ENCODE measurements around the gene OR6B3.

The OR6B3 gene

GRCh38 chr2:240053173-240054155 lies at the start of gene OR6B3:
Gene OR6B3, minus strand, starts transcription at chr2:240053521.
- Histone ChIP-seq H3K27ac (no peak within 1 kb of the TSS), H3K4me3 (no peak within 1 kb of the TSS)

DNA sequence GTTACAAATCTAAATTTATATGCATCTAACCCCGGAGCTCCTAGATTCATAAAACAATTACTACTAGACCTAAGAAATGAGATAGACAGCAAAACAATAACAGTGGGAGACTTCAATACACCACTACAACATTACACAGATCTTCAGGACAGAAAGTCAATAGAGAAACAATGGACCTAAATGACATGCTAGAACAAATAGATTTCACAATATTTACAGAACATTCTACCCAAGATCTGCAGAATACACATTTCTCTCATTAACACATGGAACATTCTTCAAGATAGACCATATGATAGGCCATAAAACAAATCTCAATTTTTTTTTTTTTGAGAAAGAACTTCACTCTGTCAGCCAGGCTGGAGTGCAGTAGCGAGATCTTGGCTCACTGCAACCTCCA lies 45.0 kb upstream of the OR6B3 start:
- no peak overlapping the region for H3K4me3 ChIP-seq
- no peak overlapping the region for H3K27ac ChIP-seq

- Histone ChIP-seq H3K27ac (no peak overlapping the region), H3K4me3 (peak overlapping the region in 1 of 7 experiments; percentile 14)
Observed at GRCh38 chr2:240095556-240096523, 42.5 kb upstream of the OR6B3 start.

DNA sequence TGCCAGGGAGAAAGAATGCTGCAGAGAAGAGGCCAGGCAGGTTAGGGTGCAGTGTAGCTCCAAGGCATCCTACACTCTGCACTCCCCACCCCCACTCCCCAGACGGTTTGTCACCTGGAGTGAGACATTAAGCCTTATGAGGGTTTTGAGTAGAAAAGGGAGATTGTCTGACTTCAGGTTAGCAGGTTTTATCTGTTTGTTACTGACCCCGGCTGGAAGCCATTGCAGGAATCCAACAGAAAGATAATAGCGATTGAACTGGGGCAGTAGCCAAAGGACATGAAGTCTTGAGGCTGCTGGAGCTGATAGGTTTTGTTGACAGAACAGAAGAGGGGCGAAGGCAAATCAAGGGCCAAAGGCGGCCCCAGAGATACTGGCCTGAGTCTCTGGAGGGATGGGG lies 36.0 kb upstream of the OR6B3 start:
- Histone ChIP-seq H3K27ac (no peak overlapping the region), H3K4me3 (no peak overlapping the region)

- H3K27ac ChIP-seq: no peak overlapping the region
- no peak overlapping the region for H3K4me3 ChIP-seq
Observed at GRCh38 chr2:240086563-240086962, 33.2 kb upstream of the OR6B3 start.

DNA sequence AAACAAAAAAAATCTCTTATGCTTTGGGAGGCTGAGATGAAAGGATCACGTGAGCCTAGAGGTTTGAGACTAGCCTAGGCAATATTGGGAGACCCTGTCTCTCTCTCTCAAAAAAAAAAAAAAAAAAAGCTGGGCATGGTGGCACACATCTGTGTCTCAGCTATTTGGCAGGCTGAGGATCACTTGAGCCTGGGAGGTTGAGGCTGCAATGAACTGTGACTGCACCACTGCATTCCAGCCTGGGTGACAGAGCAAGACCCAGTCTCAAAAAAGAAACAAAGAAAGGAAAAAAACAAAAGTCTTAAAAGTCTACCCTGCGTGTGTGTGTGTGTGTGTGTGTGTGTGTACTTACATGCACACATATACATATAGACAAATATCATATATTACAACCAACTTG lies 25.3 kb upstream of the OR6B3 start:
- Histone ChIP-seq H3K4me3 (no peak overlapping the region), H3K27ac (no peak overlapping the region)

DNA sequence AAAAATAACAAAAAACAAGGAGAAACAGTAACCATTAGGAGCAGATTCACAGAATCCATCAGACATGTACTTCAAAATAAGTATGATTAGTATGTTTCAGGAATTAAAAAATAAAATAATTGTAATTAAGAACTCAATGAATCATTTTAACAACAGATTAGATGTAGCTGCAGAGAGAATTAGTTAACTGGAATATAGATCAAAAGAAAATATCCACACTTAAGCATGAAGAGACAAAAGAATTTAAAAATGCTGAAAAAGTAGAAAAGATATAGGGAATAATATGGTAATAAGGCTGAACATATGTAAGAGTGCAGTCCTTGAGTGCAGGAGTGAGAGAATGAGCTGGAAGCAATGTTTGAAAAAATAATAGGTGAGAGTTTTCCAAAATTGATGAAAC lies 24.1 kb upstream of the OR6B3 start:
- no peak overlapping the region for H3K27ac ChIP-seq

GRCh38 chr2:240074545-240074944 lies 21.2 kb upstream of the OR6B3 start:
- H3K4me3 ChIP-seq: no peak overlapping the region

More for the DNA sequence above, 24.1 kb upstream of the OR6B3 start:
- no peak overlapping the region for H3K4me3 ChIP-seq

DNA sequence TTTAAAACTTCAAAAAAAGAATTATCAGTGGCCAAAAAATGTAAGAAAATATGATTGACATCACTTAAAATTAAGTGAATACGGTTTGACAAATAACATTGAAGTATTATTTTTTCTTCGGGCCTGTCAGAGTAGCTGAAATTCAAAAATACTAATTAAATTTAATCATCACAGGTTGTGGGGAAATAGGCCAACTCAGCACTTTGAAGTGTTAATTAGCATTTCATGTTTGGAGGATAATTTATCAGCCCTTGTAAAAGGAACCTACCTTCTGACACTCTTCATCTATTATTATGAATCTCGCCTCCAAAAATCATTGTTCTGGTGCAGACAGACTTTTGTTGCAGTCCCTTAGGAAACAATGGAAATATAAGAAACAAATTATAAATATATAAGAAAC lies 17.6 kb upstream of the OR6B3 start:
- H3K4me3 ChIP-seq: no peak overlapping the region
- H3K27ac ChIP-seq: no peak overlapping the region

More at GRCh38 chr2:240074545-240074944, 21.2 kb upstream of the OR6B3 start:
- no peak overlapping the region for H3K27ac ChIP-seq

GRCh38 chr2:240069829-240070228 lies 16.5 kb upstream of the OR6B3 start:
- H3K4me3 ChIP-seq: no peak overlapping the region
- H3K27ac ChIP-seq: no peak overlapping the region

- no peak overlapping the region for H3K4me3 ChIP-seq
- H3K27ac ChIP-seq: no peak overlapping the region
Observed at GRCh38 chr2:240068193-240068592, 14.9 kb upstream of the OR6B3 start.

- no peak overlapping the region for H3K27ac ChIP-seq
- H3K4me3 ChIP-seq: no peak overlapping the region
Observed at GRCh38 chr2:240066489-240066888, 13.2 kb upstream of the OR6B3 start.

- H3K4me3 ChIP-seq: no peak overlapping the region
- H3K27ac ChIP-seq: no peak overlapping the region
Observed at GRCh38 chr2:240064898-240065297, 11.6 kb upstream of the OR6B3 start.

DNA sequence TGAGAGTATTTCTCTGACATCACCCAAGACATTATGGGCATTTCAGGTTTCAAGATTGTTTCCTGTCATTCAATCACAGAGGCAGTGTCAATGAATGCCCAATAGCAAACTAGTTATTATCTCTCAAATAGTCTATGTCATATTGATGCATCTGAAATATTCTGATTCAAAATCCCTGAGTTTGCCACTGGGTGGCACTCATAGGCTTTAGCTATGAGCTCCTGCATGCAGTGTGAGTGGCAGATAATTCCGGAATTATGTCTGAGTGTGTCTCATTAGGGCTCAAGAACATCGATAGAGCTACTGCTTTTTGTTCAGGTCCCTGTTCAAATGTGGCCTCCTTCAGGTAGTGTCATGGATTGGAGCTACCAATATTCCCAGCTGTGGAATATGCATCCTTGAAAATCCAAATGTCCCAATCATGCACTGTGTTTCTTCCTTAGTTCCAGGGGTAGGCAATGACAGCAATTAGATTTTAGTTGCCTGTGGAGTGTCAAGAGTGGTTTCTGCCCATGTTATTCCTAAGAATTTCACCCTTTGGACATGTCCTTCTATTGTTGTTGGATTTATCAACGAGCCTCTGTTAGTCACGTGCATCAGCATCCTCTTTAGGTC lies 7.8 kb upstream of the OR6B3 start:
- Histone ChIP-seq H3K27ac (no peak overlapping the region), H3K4me3 (no peak overlapping the region)

GRCh38 chr2:240056678-240057077 lies 3.4 kb upstream of the OR6B3 start:
- H3K27ac ChIP-seq: no peak overlapping the region
- H3K4me3 ChIP-seq: no peak overlapping the region

- Histone ChIP-seq H3K27ac (no peak overlapping the region), H3K4me3 (no peak overlapping the region)
Observed at GRCh38 chr2:240055177-240055917, 2.0 kb upstream of the OR6B3 start.

- no peak overlapping the region for H3K27ac ChIP-seq
- H3K4me3 ChIP-seq: no peak overlapping the region
Observed at GRCh38 chr2:240052524-240052923, 797 bp downstream of the OR6B3 start.

- Histone ChIP-seq H3K27ac (no peak overlapping the region), H3K4me3 (no peak overlapping the region)
Observed at GRCh38 chr2:240051697-240052096, 1.6 kb downstream of the OR6B3 start.

DNA sequence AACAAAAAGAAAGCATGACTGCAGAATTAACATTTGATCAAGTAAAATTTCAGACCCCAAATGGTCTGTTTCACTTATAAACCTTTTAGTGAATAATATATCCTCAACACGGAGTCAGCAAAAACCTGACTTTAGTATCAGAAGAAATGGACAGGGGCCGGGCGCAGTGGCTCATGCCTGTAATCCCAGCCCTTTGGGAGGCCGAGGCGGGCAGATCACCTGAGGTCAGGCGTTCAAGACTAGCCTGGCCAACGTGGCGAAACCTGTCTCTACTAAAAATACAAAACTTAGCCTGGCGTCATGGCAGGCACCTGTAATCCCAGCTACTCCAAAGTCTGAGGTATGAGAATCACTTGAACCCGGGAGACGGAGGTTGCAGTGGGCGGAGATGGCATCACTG lies 3.0 kb downstream of the OR6B3 start:
- no peak overlapping the region for H3K4me3 ChIP-seq
- H3K27ac ChIP-seq: no peak overlapping the region
